Pancreas (tissue), 10 donors: Measurements from ENCODE around the gene UBAC1. TPM values are rescaled to one million over a fixed set of nuclear protein-coding genes. Genes with fewer than 3 reads are reported as not detected.

Source experiments
- ATAC-seq, 4 donors: fragments of 200-7000 bp; cut with Tn5 transposase; one replicate each; pipeline versions ENCODE4 v1.8.0 to v1.9.1; 2020; ENCODE audit warnings: mild to moderate bottlenecking in 4 of 4, moderate library complexity in 4 of 4
- DNase-seq, 6 donors: peaks; one replicate each; pipeline ENCODE4 v3.0.0-alpha.2; 2020
- FAIRE-seq: peaks from 2 replicates; lab custom pipeline; 2012; peaks lifted over from hg19 to GRCh38; lab: Jason Lieb, UNC
- H3K27ac ChIP-seq, 4 donors: fragments of 200-600 bp; sonication (generic); 1 replicate in 3 of 4; 2 replicates in 1 of 4; pipeline versions ENCODE4 v1.5.0 to v1.8.0; 2020
- H3K27me3 ChIP-seq, 4 donors: fragments of 200-600 bp; one replicate each; pipeline ENCODE4 v1.8.0; 2021
- H3K36me3 ChIP-seq, 3 donors: fragments of 200-600 bp; sonication (generic) in 1 of 3; one replicate each; pipeline versions ENCODE4 v1.5.0 to v1.8.0; 2020 to 2021
- H3K4me1 ChIP-seq, 3 donors: fragments of 200-600 bp; one replicate each; pipeline ENCODE4 v1.8.0; 2021
- H3K4me3 ChIP-seq, 4 donors: fragments of 200-600 bp; sonication (generic) in 2 of 4; one replicate each; pipeline versions ENCODE4 v1.5.0 to v1.8.0; 2020 to 2021
- H3K9me3 ChIP-seq, 4 donors: fragments of 200-600 bp; one replicate each; pipeline ENCODE4 v1.8.0; 2021
- WGBS, 2 donors: extraction: QIAGEN DNeasy Blood & Tissue Kit; methylation state at CpG; one replicate each; pipeline ENCODE4 v1.1.7; 2013; 5-methylcytosine and 5-hydroxymethylcytosine counted together
- intact Hi-C, 3 donors: fragments of 100-400 bp; cut with DNase I; formaldehyde crosslinking; loops; one replicate each; pipeline versions ENCODE4 v1.11.1 to v1.14.2; 2022
- polyA plus RNA-seq, 2 donors: library from polyadenylated mRNA; stranded (reverse); fragments of 200-250 nt; gene quantifications; one replicate each; pipeline ENCODE4 v1.2.3, GENCODE V29; 2013
- total RNA-seq, 6 donors: library from RNA; stranded (reverse); fragmentation: NEBNext Ultra II Directional in 4 of 6; extraction: Animal tissue kit (Norgen Biotek cat#: 25700) in 4 of 6; gene quantifications; one replicate each; pipeline versions ENCODE4 v1.2.1 to v1.2.4, GENCODE V29; 2021 to 2023
- TF ChIP-seq, protein P1 (sequence below), 4 donors: fragments of 200-600 bp; sonication (generic) in 3 of 4; IDR thresholded peaks; one replicate each; pipeline versions ENCODE4 v1.5.0 to v1.8.0; 2021; ENCODE audit warnings: antibody characterized with exemption in 4 of 4
- donor health status: healthy with polysubstance abuse.
- donor health status: DM: no; HTN: no; CAD: no; lungs with moderate emphysema.
- donor health status: DM: no; HTN: no; CAD: no.
- donor health status: control.
- donor health status: control.
- donor health status: Bipolar disorder and iron deficiency.
- donor health status: DM: yes; HTN: yes; CAD: no.
- donor health status: DM: no; HTN: no; CAD: no.
- donor health status: DM: no; HTN: no; CAD: no.
- donor health status: DM: yes; HTN: yes; CAD: no.

Gene UBAC1
- total and polyA plus RNA-seq, 8 donors = 9.8 to 33.7 (median 14.4) TPM

DNA sequence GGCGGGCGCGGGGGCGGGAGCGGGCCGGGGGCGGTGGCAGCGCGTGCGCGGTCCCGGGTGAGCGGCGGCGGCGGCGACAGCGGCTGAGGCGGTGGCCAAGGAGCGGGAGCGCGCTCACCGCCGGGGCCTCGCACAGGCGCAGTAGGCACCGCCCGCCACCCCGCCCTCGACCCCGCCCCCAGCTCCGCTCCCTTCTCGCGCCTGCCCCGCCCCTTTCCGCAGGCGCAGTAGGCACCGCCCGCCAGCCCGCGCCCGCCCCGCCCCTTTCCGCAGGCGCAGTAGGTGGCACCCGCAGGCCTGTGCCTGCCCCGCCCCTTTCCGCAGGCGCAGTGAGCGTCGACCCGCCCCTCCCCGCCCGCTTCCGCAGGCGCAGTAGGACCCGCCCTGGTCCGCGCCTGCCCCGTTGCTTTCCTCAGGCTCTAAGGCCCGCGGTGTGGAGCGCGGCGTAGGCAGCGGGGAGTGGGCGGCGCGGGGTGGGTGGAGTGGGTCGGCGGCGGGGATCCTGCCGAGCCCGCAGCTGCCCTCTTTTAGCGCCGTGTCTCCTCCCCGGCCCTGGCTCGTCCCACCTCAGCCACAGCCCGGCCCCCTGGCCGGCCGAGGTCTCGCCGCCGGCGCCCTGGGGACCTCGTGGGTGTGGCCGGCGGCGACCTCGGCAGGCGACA lies 53.6 kb downstream of the UBAC1 start, which contains the start of gene CAMSAP1:
CAMSAP1 (minus strand) TSS at position 116 of the 662 bp plus-strand sequence. CDS start 387 bp downstream, outside the sequence.
- ATAC-seq (peak; percentile 93 to 97 (median 96)), FAIRE-seq (no peak), DNase-seq (peak; percentile 87 to 98 (median 96))
- Histone ChIP-seq H3K36me3 (no peaks in the 10 kb centered on the region), H3K9me3 (no peaks in the 10 kb centered on the region), H3K27ac (peak within 1 kb of the TSS; percentile 55 to 64 (median 59)), H3K27me3 (no peaks in the 10 kb centered on the region), H3K4me1 (peaks cover 0 to 26% (median 9%) of the 10 kb centered on the region in 3 donors), H3K4me3 (peak within 1 kb of the TSS; percentile 53 to 87 (median 70))
- WGBS, 2 donors = 0 to 1% methylated on average over 15 to 91 of the region's 91 CpGs
- TF ChIP-seq, protein P1, sequence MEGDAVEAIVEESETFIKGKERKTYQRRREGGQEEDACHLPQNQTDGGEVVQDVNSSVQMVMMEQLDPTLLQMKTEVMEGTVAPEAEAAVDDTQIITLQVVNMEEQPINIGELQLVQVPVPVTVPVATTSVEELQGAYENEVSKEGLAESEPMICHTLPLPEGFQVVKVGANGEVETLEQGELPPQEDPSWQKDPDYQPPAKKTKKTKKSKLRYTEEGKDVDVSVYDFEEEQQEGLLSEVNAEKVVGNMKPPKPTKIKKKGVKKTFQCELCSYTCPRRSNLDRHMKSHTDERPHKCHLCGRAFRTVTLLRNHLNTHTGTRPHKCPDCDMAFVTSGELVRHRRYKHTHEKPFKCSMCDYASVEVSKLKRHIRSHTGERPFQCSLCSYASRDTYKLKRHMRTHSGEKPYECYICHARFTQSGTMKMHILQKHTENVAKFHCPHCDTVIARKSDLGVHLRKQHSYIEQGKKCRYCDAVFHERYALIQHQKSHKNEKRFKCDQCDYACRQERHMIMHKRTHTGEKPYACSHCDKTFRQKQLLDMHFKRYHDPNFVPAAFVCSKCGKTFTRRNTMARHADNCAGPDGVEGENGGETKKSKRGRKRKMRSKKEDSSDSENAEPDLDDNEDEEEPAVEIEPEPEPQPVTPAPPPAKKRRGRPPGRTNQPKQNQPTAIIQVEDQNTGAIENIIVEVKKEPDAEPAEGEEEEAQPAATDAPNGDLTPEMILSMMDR (IDR thresholded peaks at IDR 0.05) = no peak
- intact Hi-C loops = no loop called here

DNA sequence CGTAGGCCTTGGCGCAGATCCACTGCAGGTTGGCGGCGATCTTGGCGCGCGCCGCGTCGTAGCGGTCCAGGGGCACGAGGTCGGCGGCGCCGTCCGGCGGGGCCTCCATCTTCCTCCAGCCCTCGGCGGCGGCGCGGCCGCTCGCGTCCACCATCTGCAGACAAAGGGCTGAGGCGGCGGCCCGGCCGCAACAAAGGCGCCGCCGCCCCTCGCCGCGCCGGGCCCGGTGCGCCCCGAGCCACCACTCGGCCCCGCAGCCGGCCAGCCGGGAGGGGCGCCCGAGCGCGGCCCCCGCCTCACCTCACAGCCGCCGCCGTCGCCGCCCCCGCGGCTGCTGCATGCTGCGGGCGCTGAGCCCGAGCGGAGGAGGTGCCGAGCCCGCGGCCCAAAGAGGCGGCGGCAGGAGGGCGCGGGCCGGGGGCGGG lies 54.2 kb downstream of the UBAC1 start:
- WGBS, 2 donors = 0 to 1% methylated on average over 19 to 69 of the region's 69 CpGs
- FAIRE-seq = no peak

DNA sequence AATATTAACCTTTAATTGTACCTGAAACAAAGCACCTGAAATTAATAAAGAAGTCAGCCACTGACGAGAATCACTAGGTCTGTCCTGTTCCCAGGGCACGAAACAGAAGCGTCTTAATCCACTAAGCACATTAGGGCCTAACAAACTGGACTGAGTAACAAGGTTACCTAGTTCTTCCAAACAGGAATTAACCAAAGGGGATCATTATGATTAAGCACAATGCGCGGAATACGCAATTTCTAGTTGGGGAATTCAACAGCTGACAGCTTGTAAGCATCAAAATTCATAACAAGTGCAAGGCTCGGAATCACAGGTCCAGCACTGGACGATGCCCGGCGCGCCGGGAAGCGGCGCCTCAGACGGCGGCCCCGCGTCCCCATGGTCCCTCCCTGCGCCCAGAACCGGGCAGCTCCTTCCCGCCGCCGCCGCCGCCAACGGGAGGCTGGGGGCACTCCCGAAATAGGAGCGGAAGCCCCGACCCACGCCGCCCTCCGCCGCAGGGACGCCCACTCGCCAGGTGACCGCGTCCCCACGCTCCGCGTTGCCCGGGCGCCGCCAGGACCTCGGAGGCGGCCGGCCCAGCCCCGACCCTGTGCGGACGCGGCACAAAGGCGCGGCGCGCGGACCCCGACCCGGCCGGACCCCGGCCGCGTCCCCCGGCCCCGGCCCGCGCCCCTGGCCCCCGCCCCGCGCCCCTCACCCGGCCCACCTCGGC lies 54.7 kb downstream of the UBAC1 start:
- Histone ChIP-seq H3K27me3 (no peaks in the 10 kb centered on the region), H3K27ac (peak overlapping the region; percentile 35 to 62 (median 52)), H3K9me3 (no peaks in the 10 kb centered on the region), H3K36me3 (no peaks in the 10 kb centered on the region), H3K4me1 (peaks cover 0 to 26% (median 9%) of the 10 kb centered on the region in 3 donors), H3K4me3 (peak overlapping the region; percentile 33 to 70 (median 59))
- TF ChIP-seq, protein P1 (IDR thresholded peaks at IDR 0.05) = no peak
- intact Hi-C loops = no loop called here
- 0 to 1% methylated on average over 58 to 70 of the region's 70 CpGs for WGBS, 2 donors
- DNase-seq = peak in 5 of 6 donors; percentile 16 to 81 (median 56)
- no peak for FAIRE-seq
- ATAC-seq = peak in 1 of 4 donors; percentile 11

More for the DNA sequence above, 54.2 kb downstream of the UBAC1 start:
- no peak for ATAC-seq
- Histone ChIP-seq H3K27me3 (no peaks in the 10 kb centered on the region), H3K27ac (no peak overlapping the region), H3K9me3 (no peaks in the 10 kb centered on the region), H3K36me3 (no peaks in the 10 kb centered on the region), H3K4me1 (peaks cover 0 to 26% (median 9%) of the 10 kb centered on the region in 3 donors), H3K4me3 (peak overlapping the region; percentile 33 to 70 (median 59))
- intact Hi-C loops = no loop called here
- TF ChIP-seq, protein P1 (IDR thresholded peaks at IDR 0.05) = no peak
- peak in 3 of 6 donors; percentile 23 to 81 (median 68) for DNase-seq

DNA sequence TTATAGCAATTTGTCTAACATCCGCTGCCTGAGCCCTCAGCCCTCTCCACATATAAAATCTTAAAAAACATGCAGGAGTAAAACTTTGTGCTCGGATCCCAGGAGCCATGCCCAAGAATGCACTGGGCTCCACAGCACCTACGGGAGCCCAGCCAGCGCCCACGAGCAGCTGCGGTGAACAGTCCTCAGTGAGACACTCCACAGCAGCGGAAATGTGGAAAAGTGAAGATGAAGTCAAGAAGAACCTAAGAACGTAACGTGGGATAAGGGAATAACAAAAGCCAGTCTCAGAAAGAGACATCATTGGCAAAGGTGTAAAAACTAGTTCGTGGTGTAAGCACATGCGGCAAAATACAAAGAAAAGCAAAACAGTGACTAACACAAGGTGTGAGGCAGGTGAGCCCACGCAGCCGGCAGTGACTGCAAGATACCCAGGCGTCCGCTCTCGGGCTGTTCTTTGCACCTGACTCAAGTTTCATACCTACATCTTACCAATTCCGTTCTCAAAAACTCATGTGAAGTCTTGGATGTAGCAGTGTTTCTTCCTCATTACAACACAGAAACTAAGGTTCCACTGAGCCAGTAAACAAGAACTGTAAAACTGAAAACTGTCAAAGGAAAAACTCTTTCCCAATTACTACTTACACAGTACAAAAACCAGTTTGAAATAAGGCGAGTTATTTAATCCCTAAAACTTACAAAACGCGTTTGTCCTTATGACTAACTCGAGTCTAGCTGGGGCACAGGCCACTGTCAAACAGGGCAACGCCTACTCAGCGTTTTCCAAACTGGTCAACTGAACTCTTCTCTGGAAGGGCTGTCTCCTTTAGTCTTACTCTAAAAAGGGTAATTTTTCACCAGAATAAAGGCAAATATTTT lies 55.6 kb downstream of the UBAC1 start:
- TF ChIP-seq, protein P1 (IDR thresholded peaks at IDR 0.05) = no peak
- Histone ChIP-seq H3K9me3 (no peaks in the 10 kb centered on the region), H3K4me3 (peak overlapping the region; percentile 33 to 70 (median 59)), H3K27me3 (no peaks in the 10 kb centered on the region), H3K36me3 (no peaks in the 10 kb centered on the region), H3K27ac (peak overlapping the region in 3 of 4 donors; percentile 35 to 62 (median 52)), H3K4me1 (peaks cover 0 to 26% (median 9%) of the 10 kb centered on the region in 3 donors)
- no peak for DNase-seq
- no peak for FAIRE-seq
- intact Hi-C loops = no loop called here
- 55 to 58% methylated on average over 23 of the region's 23 CpGs for WGBS, 2 donors
- peak in 1 of 4 donors; percentile 17 for ATAC-seq
